ENCODE measurements around the gene USP36.
A peak's percentile ranks its signal among the peaks of the same experiment; 100 is the strongest.

USP36 gene

GRCh38 chr17:78836420-78837021 lies 4.1 kb downstream of the USP36 start:
- no peak for DNase-seq

DNA sequence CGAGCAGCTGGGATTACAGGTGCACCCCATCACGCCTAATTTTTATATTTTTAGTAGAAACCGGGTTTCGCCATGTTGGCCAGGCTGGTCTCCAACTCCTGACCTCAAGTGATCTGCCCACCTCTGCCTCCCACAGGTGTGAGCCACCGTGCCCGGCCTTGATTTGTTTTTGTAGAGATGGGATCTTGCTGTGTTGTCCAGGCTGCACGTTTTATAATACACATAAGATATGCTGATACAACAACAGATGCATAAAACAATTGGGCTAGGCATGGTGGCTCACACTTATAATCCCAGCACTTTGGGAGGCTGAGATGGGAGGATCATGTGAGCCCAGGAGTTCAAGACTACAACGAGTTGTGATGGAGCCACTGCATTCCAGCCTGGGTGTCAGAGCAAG lies 6.0 kb downstream of the USP36 start:
- DNase-seq, result no peak

DNA sequence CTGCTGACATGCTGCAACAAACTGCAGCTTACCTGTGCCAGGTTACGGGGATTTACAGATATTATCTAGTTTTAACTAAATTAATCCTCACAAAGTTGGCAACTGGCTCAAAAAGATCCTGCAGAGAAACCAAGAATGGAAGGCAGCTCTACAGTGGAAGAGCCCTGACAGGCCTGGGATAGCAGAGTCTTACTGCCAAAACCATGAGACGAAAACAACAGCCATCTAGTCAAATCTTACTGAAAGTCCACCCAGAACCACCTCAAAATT lies 8.1 kb downstream of the USP36 start:
- DNase-seq, result no peak

- no peak for DNase-seq
Observed at GRCh38 chr17:78831688-78832540, 8.7 kb downstream of the USP36 start.

DNA sequence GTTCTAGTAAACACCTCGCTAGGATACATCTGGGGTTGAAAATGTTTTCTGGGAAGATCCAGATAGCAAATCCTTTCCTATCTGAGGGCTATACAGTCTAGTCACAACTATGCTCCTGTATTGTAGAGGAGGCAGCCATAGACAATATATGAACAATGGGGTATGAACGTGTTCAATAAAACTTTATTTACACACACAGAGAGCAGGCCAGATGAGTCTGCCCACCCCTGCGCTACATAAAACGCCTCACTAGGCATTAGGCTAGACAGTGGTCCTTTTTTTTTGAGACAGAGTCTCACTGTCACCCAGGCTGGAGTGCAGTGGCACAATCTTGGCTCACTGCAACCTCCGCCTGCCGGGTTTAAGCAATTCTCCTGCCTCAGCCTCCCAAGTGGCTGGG lies 11.1 kb downstream of the USP36 start:
- no peak for DNase-seq

DNA sequence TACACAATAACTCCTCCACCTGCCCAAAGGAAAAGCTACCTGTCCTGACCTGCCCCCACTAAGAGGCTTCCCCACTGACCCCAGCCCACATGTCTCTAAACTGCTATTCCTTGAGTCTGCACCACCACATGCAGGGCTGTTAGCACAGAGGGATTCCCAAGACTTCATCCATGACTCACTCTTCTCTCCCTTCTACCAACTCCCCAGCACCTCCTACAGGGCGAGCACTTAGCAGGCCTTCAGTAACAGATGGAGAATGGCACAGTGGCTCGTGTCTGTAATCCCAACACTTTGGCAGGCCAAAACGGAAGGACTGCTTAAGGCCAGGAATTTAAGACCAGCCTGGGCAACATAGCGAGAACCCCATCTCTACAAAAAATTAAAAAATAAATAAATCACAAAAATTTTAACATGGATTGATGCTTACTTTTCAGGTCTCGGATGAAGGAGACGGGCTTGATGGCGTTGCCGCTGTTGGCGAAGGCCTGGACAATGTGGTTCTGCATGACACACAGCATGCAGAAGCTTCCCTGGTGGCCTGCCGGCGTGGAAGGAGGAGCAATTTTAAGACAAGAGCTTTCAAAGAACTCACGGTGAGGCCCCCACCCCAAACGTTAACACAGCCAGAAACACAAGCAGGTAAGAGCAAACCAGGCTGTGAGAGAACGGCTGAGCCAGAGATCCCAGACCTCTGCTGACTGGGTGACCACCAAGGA lies 12.0 kb downstream of the USP36 start:
- peak; percentile 67 for DNase-seq

- no peak for DNase-seq
Observed at GRCh38 chr17:78826836-78827509, 13.6 kb downstream of the USP36 start.

- DNase-seq, result no peak
Observed at GRCh38 chr17:78826421-78826820, 14.2 kb downstream of the USP36 start.

DNA sequence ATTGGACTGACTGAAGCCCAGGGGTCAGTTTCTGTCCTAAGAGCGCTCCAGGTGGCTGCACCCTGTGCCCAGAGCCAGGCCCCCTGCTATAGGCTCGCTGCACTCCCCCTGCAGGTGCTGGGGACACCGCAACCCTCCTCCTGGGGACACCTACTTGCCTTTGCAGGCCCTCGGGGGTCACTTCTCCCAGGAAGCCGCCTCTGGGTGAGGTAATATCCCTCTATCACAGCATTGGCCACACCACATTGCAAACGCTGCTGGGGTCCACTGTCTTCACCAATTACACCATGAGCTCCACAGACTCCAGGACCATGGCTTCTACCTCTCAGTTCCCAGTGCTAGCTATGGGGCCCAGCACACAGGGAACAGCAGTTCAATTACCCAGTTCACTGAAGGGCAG lies 14.9 kb downstream of the USP36 start:
- no peak for DNase-seq

- no peak for DNase-seq
Observed at GRCh38 chr17:78824240-78824639, 16.4 kb downstream of the USP36 start.

DNA sequence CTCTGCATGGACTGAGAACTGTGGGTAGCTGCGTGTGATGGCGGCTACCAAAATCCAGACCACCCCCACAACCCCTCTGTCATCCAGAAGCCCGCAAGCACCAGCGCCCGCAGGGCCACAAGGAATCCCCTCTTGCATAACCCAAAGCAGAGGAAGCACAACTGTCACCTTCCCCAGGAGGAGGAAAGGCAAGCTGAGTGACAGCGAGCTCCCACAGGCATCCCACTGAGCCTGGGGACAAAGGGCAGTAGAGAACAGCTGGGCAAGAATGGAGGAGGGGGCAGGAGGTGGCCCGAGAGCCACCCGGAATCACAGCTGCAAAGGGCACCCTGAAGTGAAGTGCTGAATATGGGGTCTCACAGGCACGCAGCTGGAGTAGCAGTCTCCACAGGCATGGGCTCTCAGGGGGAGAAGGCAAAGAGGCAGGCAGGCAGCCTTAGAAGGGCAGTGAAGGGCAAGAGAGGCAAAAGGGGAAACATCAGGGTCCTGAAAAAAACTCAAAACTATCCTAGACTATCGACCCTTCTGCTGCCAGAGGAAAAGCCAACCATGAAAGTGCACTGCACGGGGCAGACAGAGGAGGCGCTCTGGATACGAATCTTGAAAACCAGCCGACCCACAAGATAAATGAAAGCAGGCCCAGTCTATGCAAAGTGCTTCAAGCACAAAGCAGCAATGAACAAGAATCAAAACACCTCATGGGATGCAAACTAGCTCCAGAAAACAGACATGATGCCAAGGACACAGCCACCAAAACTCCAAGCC lies 17.1 kb downstream of the USP36 start:
- DNase-seq, result no peak

- peak; percentile 95 for DNase-seq
Observed at GRCh38 chr17:78822552-78822951, 18.1 kb downstream of the USP36 start.

GRCh38 chr17:78821961-78822360 lies 18.7 kb downstream of the USP36 start:
- DNase-seq, result no peak

- DNase-seq, result no peak
Observed at GRCh38 chr17:78820841-78821240, 19.8 kb downstream of the USP36 start.

- DNase-seq, result no peak
Observed at GRCh38 chr17:78819806-78820792, 20.5 kb downstream of the USP36 start.

DNA sequence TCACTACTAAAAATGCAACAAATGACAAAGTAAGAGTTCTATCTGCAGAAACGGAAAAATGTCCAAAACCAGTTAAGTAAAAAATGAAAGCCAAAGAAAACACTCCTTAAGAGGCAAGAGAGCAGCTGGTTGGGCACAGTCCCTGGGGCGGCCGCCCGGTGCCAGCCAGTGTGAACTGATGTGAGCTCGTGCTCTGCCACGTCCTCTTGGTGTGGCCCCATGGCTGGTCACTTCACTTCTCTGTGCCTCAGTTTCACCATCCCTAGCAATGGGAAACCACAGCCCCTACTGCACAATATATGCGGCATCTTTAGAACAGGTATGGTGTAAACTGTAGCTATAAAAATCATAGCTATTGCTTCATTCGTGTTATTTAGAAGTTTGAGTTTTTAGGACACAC lies 21.2 kb downstream of the USP36 start:
- DNase-seq, result no peak

GRCh38 chr17:78818932-78819331 lies 21.7 kb downstream of the USP36 start:
- no peak for DNase-seq

DNA sequence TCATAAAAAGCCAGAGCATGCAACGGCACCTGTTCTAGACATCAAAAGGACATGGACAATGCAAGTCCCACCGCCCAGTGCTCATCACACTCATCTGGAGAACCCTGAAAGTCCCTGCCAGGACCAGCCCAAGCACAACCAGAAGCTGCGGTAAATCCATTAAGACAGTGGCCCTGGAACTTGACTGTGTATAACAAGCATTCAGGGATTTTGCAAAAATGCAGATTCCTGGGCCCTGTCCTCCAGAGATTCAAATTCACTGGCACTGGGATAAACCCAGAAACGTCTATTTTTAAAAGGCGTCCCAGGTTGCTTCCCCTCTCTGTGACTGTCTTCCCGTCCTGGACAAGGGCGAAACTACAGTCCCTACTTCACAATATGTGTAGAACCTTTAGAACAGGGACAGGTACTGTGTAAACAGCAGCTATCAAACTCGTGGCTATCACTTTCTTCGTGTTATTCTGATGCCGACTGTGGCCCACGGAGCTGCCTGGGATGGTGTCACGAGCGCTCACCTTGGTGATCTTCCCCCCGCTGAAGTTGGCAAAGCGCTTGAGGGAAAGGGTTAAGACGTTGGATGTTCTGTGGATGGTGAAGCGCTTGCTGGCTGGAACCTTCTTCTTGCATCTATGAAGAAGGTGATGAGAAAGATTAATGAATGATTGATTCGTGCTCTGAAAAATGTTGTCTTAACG lies 22.3 kb downstream of the USP36 start:
- DNase-seq, result no peak

DNA sequence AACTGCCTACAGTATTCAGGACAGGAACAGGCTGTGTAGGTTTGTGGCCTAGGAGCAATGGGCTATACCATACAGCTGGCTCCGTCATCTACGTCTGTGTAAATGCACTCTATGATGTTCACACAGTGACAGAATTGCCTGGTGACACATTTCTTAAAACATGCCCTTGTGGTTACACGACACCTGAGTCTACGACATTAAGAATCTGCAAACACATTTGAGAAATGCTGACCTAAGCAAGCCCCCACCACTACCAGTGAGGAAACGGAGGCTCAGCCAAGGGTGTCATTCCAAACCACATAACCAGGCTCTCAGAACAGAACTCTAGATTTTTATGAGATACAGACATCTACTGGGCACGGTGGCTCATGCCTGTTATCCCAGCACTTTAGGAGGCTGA lies 23.5 kb downstream of the USP36 start:
- DNase-seq, result no peak

DNA sequence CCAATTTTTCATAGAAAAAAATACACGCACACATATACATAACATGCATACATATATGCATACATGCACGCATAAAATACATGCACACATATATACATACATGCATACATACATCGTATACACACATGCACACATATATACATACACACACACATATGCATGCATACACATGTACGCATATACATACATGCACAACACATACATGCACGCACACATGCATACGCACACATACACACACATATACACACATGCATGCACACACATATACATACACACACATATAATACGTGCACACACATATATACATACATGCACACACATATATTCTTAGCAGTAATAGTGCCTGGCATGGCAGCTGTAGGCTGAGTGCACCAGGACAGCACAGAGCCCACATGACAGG lies 24.9 kb downstream of the USP36 start:
- no peak for DNase-seq

DNA sequence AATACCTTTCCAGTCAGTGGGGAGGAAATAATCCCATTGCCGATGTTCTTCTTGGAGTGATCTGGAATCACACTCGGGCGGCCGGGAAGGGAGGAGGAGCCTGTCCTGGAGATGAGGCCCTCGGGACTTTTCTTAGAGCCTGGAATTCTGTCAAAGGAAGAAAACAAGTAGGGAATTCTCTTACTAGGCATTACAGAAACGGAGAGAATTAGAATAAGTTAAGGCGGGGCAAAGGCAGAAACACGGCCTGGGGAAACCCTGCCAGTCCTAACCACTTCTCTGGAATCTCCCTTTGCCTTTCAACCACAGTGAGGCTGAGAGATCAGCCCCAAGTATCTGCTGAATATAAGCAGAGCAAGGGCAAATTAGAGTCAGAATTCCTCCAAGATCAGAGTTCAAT lies 27.8 kb downstream of the USP36 start:
- DNase-seq, result no peak

All from HCEC 1CT (cell line).